Stimulated activated CD4-positive, alpha-beta T cell treated with anti-CD3 and anti-CD28 coated beads, Interleukin-15, amount 100 ng/mL, for 48 hours (primary cell): Measurements from ENCODE around the gene CNOT10.

Experiments
- DNase-seq, 2 donors: peaks; one replicate each; pipeline ENCODE4 v3.0.0-alpha.2; 2020; ENCODE audit warnings: low read depth in 2 of 2

Gene CNOT10

DNA sequence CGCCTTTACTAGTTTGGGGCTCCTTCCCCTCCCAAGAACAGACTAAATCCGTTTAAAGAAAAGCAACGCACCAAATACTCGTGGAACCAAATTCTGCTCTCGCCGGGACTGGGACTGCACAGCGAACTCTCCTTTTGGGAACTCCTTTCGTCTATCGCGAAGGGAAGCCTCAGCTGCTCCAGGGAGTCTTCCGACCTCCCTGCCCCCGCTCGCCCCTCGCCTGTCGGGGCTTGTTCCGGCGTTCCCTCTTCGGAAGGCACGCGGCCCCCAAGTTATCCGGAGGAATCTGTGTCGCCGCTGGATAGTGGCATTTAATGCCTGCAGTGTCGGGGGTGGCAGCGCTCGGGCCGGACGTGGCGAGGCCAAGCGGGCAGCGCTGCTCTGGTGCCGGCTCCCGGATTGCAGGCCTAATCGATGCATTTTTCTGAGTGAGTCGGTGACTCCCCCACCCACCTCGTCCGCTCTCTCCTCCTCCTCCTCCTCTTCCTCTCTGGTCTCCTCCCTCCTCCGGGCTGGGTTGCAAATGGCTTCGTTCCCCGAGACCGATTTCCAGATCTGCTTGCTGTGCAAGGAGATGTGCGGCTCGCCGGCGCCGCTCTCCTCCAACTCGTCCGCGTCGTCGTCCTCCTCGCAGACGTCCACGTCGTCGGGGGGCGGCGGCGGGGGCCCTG is 132.7 kb downstream of the CNOT10 start, which contains the start of gene TRIM71:
TSS of gene TRIM71 (plus strand) at position 440 of the 671 bp plus-strand sequence. CDS start at position 524, 84 bp downstream.
- no peak for DNase-seq

DNA sequence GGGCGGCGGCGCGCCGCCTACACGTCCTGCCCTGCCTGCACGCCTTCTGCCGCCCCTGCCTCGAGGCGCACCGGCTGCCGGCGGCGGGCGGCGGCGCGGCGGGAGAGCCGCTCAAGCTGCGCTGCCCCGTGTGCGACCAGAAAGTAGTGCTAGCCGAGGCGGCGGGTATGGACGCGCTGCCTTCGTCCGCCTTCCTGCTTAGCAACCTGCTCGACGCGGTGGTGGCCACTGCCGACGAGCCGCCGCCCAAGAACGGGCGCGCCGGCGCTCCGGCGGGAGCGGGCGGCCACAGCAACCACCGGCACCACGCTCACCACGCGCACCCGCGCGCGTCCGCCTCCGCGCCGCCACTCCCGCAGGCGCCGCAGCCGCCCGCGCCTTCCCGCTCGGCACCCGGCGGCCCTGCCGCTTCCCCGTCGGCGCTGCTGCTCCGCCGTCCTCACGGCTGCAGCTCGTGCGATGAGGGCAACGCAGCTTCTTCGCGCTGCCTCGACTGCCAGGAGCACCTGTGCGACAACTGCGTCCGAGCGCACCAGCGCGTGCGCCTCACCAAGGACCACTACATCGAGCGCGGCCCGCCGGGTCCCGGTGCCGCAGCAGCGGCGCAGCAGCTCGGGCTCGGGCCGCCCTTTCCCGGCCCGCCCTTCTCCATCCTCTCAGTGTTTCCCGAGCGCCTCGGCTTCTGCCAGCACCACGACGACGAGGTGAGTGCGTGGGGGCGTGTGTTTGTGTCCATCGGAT is 133.4 kb downstream of the CNOT10 start:
- DNase-seq, result no peak

DNA sequence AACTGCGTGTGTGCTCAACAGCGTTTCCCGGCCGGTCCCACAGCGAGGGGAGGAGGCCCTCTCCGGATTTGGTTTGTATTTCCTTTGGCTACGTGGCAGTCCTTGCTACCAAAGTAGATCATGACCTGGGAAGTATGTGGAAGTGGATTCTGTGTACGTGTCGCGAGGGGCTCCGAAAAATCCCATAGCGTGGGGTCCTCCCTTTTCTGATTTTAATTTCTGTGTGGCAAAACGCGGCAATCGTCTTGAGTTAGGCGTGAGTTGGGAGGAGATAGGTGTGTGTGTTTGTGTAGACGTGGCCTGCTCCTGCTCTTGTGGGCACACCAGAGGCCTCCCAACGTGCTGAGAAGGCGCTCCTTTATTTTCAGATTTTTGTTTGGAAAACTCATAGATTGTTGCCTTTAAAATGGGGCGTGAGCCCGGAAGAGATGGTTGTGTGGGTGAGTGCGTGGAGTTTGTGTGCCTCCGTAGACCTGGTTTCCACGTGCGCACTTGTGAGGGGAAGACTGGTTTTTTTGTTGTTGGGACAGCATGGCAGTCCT is 134.1 kb downstream of the CNOT10 start:
- DNase-seq, result no peak

DNA sequence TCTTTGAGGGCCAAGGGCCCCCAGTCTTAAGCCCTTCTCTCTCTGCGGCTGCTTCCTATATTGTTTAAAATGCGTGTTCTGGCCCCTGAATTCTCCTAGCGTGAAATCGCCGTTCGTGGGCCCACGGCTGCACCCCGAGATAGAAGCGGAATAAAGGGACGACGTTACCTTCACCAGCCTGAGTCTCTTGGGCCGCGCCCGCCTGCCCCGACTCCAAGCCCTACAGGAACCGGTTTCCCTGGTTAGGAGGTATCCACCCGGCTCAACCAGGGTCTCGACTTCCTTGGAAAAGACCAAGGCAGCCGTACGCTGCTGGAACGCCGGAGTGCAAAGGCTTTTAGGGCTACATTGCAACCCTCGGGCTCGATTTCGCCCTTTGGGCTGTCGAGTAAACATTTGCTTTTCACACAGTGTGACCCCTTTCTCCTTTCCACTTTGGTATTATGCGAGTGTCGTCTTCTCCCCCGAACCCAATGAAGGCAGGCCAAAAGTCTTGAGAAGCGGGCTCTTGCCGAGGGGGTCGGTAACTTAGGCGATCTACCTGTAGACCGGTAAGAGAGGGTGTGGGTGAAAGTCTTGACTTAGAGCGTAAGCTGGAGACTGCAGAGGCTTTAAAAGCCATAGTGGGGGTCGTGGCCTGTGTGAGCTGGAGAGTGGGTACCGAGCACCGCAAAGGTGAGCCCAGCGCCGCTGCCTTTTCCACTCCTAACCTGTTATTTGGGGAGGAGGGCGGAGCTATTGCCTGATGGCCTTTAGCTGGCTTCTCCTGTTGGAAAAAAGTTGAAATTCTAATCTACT is 134.8 kb downstream of the CNOT10 start:
- no peak for DNase-seq

GRCh38 chr3:32820430-32820829 is 135.4 kb downstream of the CNOT10 start:
- no peak for DNase-seq

DNA sequence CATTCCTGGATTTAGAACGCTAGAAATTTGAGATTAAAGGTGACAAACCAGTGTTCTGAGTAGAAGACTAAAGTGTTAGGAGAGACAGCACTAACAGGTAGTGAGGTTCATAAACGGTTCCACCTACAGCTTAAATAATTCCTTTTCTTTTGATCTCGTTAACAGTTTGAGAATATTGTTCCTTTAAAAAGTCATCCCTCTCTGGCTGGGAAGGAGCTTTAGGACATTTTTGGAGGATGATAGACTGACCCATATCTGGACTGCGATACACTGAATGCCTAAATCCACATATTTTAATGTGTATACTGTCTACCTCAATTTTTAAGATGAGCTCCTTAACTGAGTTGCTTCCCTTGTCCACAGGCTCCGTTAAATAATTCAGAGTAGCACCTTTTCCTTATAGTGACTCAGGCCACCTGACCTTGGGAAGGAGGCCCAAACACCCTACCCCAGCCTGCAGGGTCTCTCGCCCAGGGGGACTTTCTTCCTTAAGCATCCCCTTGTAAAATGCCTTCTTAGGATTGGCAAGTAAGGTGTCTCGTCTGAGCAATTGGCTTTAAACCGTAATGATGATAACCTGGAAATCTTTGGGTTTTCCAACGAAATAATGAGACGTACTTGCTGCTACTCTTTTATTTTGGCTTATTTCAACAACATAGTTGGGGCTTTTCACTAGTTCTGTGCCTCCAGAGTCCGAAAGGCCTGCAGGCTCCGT is 136.1 kb downstream of the CNOT10 start:
- no peak for DNase-seq

- DNase-seq, result no peak
Observed at GRCh38 chr3:32821686-32822296, 136.8 kb downstream of the CNOT10 start.

DNA sequence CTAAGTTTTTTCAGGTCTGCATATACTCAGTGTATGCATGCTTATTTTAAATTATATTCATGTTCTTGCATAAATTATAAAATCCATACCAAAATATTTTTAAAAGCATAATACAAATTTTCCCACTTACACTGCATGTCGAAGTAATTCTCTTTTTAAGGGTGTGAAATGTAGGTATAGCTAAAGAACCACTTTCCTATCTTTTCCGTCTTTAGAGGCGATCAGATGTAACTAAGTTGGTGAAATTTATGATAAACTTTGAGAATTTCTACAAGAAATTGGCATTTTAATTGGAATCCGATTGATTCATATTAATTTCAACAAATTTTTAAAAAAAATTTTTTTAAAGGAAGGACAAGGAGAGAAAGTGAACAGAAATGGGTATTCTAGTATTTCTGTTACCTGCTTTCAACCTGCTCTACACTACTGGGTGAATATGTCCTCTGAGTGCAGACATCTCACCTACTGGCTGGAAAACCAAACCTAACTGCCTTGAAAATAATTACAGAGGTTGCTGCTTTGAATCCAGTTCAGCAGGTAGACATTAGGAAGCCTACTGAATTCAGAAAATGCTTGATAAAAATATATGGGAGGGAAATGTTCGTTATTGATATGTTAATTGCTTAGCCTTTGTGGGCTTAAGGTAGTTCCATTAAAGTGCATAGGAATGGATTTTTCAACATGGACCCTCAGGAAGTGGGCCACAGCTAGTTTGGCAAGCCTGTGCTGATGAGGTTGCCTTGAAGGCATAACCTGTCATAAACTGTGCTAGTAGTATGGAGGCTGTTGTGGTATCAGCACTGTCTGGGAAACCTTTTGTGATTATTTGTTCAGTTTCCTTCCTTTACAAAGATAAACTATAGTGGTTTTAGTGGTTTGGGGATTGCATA is 137.9 kb downstream of the CNOT10 start:
- DNase-seq, result no peak
